NOMO-1 treated with dmso at 0.1 percent for 144 hours (cell line): ENCODE measurements around the gene NFYC.

ENCODE experiments used
- DNase-seq: peaks from one replicate; lab custom pipeline; 2025; ENCODE audit not compliant: unreplicated experiment; lab: John Stamatoyannopoulos, UW

Gene NFYC

GRCh38 chr1:40777224-40777970 lies 85.9 kb downstream of the NFYC start:
- DNase-seq: no peak

GRCh38 chr1:40780678-40781607 lies 89.4 kb downstream of the NFYC start:
- no peak for DNase-seq

- no peak for DNase-seq
Measured at GRCh38 chr1:40781608-40781971, 90.1 kb downstream of the NFYC start.

- no peak for DNase-seq
Measured at GRCh38 chr1:40782371-40782956, 91.0 kb downstream of the NFYC start.

GRCh38 chr1:40783001-40783905 lies 91.7 kb downstream of the NFYC start, which contains the start of gene KCNQ4:
Gene KCNQ4, plus strand, starts transcription at chr1:40783787. Its CDS starts 307 bp downstream, at chr1:40784094.
- no peak for DNase-seq

- no peak for DNase-seq
Measured at GRCh38 chr1:40784141-40784770, 92.8 kb downstream of the NFYC start.

- DNase-seq: no peak
Measured at GRCh38 chr1:40784771-40785151, 93.3 kb downstream of the NFYC start.

- no peak for DNase-seq
Measured at GRCh38 chr1:40785446-40785845, 93.9 kb downstream of the NFYC start.

GRCh38 chr1:40786171-40786994 lies 94.9 kb downstream of the NFYC start:
- DNase-seq: no peak

GRCh38 chr1:40786995-40787705 lies 95.6 kb downstream of the NFYC start:
- DNase-seq: no peak

GRCh38 chr1:40787737-40788560 lies 96.4 kb downstream of the NFYC start:
- DNase-seq: no peak

- no peak for DNase-seq
Measured at GRCh38 chr1:40788561-40789341, 97.2 kb downstream of the NFYC start.

- DNase-seq: no peak
Measured at GRCh38 chr1:40789342-40789598, 97.8 kb downstream of the NFYC start.

GRCh38 chr1:40789661-40790430 lies 98.3 kb downstream of the NFYC start:
- no peak for DNase-seq

- no peak for DNase-seq
Measured at GRCh38 chr1:40792036-40792435, 100.5 kb downstream of the NFYC start.

GRCh38 chr1:40793617-40794016 lies 102.1 kb downstream of the NFYC start:
- DNase-seq: no peak

- no peak for DNase-seq
Measured at GRCh38 chr1:40794048-40794447, 102.5 kb downstream of the NFYC start.
